ENCODE measurements around the gene HRCT1.

The HRCT1 gene

DNA sequence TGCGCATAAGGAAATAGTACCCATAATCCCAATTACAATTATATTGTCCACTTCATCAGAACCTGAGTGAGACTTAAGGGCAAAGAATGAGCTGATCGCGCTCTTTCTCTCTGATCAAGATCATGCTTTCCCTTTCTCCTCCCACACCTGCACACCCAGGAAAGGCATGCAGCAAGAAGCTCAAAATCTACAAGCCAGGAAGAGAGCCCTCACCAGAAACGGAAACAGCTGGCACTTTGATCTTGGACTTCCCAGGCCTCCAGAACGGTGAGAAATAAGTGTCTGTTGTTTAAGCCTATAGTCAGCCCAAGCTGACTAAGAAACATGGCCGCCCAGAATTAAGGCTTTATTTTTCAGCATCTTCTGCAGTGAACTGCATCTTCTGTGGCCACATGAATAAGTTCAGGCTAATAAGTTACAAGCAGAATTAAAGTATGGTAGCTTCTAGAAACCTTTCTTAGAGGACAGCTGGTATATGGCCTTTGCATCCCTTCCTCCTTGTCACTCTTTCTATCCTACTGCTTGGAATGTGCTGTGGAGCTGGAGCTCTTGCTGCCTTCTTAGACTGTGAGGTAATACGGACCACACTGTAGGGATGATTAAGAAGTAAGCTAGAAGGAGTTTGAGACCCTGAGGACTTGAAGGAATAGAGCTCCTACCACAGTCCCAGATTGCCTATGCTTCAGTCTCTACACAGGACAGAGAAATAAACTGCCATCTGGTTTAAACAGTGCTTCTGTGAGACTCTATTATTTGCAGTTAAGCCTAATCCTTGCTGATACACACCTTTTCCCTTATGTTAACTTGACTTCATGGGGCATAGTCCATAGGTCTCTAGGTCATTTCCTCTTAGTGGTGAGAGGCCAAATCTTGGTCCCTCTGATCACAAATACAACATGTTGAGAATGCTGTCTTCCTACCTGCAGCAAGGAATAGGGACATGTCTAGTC is 34.7 kb downstream of the HRCT1 start:
- TF ChIP-seq, protein P1, sequence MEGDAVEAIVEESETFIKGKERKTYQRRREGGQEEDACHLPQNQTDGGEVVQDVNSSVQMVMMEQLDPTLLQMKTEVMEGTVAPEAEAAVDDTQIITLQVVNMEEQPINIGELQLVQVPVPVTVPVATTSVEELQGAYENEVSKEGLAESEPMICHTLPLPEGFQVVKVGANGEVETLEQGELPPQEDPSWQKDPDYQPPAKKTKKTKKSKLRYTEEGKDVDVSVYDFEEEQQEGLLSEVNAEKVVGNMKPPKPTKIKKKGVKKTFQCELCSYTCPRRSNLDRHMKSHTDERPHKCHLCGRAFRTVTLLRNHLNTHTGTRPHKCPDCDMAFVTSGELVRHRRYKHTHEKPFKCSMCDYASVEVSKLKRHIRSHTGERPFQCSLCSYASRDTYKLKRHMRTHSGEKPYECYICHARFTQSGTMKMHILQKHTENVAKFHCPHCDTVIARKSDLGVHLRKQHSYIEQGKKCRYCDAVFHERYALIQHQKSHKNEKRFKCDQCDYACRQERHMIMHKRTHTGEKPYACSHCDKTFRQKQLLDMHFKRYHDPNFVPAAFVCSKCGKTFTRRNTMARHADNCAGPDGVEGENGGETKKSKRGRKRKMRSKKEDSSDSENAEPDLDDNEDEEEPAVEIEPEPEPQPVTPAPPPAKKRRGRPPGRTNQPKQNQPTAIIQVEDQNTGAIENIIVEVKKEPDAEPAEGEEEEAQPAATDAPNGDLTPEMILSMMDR (IDR thresholded peaks at IDR 0.05; ENCODE audit: insufficient read depth, low read depth, low read length, missing control alignments), result no peak
- H3K4me3 ChIP-seq (ENCODE audit: low read depth, low read length), result no peak overlapping the region
- DNase-seq (ENCODE audit: low read depth), result no peak

DNA sequence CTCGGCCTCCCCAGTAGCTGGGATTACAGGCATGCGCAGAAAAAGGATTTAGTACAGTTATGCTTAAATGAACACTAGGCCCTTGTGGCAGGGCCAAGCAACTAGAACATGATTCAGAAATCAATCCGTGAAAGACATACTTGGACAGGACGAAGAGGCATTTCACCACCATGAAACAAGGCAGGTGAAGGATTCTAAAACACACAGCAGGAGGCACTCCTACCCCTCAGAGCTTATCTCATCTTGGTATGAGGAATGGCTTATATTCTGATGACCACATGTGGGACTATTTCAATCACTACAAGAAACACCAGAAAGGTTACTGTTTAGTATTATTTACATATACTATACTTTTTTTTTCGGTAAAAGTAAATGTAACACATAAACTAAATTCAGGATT is 36.3 kb downstream of the HRCT1 start:
- TF ChIP-seq, protein P1 (IDR thresholded peaks at IDR 0.05; ENCODE audit: insufficient read depth, low read depth, low read length, missing control alignments), result no peak
- H3K4me3 ChIP-seq (ENCODE audit: low read depth, low read length), result no peak overlapping the region
- DNase-seq (ENCODE audit: low read depth), result no peak

DNA sequence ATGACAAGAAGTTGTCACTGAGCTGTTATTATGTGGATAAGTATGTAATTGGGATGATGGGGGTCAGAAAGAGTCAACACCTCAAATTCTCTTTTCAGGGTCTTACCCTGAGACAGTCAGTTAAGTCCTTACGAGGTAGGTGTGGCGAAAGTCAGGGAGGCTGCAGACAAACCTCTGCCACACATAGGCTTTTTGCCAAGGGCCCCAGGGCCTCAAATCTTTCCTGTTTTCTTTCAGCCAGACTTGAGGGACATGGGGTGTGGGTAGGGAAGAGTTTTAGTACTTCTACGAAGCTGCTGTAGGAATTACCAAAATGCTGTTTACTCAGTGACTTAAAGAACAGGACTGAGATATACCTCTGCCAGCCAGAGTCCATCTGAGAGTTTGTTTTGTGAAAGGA is 38.2 kb downstream of the HRCT1 start:
- TF ChIP-seq, protein P1 (IDR thresholded peaks at IDR 0.05; ENCODE audit: insufficient read depth, low read depth, low read length, missing control alignments), result no peak
- DNase-seq (ENCODE audit: low read depth), result no peak
- H3K4me3 ChIP-seq (ENCODE audit: low read depth, low read length), result no peak overlapping the region

DNA sequence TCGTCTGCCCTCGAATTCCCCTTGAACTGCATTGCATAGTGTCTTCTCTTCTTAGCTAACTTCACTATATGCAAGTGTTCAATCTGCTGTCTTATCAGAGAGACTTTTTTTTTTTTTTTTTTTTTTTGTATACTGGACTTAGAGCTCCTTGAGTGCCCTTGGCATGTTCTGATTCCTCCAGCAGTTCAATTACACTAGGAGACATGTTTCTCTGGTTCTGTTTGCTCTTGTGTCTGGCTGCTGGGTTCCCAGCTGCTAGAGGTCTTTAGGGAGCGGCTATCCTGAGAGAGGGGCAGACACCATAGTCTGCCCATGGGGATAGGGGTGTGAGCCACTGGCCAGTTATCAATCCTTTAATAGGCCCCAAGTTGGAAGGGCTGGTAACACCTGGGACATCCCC is 38.8 kb downstream of the HRCT1 start:
- TF ChIP-seq, protein P1 (IDR thresholded peaks at IDR 0.05; ENCODE audit: insufficient read depth, low read depth, low read length, missing control alignments), result no peak
- no peak for DNase-seq (ENCODE audit: low read depth)
- no peak overlapping the region for H3K4me3 ChIP-seq (ENCODE audit: low read depth, low read length)

DNA sequence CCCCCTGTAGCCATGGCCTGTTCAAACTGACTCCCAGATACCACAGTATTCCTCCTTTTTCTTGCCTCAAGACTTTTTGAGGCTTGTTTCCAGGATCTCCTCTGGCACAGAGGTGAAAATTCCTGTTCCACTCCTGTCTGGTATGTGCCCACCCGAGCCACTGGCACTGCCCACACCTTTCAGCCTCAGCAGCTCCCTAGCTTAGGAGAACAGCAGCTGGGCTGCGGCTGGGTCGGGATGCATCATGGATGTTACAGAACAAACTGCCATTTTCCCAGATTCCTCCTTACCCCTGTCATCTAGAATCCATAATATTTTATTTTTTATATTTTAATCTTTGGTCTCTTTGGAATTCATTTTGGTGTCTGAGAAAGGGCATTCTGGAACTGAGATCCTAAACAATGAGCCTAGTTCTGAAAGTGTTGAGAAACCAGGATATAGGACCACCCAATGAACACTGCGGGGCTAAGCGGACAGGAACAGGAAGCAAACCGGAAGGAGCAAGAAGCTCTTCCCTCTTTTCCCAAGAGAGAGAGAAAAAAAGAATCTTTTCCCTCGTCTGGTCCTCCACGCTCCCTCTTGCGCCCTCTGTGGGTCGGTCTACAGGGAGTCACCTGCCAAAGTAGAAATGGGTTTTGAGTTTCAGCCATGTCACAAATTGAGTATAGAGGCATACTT is 39.5 kb downstream of the HRCT1 start:
- H3K4me3 ChIP-seq (ENCODE audit: low read depth, low read length), result no peak overlapping the region
- DNase-seq (ENCODE audit: low read depth), result peak; percentile 60
- TF ChIP-seq, protein P1 (IDR thresholded peaks at IDR 0.05; ENCODE audit: insufficient read depth, low read depth, low read length, missing control alignments), result peak; percentile 86

DNA sequence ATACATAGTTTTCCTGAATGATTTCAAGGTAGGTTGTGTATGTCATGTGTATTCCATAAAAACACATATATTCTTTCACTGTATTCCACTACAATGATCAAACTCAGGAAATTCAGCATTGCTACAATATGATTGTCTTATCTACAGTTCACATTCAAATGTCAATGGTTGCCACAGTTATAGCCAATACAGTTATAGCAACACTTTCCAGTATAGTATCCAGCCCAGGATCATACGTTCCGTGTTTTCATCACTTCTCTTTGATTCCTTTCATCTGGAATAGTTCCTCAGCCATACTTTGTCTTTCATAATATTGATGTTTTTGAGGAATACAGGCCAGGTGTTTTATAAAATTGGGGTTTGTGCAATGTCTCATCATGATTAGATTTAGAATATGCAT is 42.4 kb downstream of the HRCT1 start:
- no peak overlapping the region for H3K4me3 ChIP-seq (ENCODE audit: low read depth, low read length)
- DNase-seq (ENCODE audit: low read depth), result no peak
- TF ChIP-seq, protein P1 (IDR thresholded peaks at IDR 0.05; ENCODE audit: insufficient read depth, low read depth, low read length, missing control alignments), result no peak
